Heart left ventricle (tissue), 16 donors: ENCODE results near the gene CDON. TPM values are rescaled to one million over a fixed set of nuclear protein-coding genes. Genes with fewer than 3 reads are reported as not detected.

Source experiments
- ATAC-seq, 4 donors: fragments of 200-7000 bp; cut with Tn5 transposase; one replicate each; pipeline ENCODE4 v1.9.1; 2020 to 2022; ENCODE audit warnings: moderate library complexity in 4 of 4, mild to moderate bottlenecking in 3 of 4, moderate number of reproducible peaks in 1 of 4
- DNase-seq, 5 donors: peaks; one replicate each; pipeline ENCODE4 v3.0.0-alpha.2; 2020
- H3K27ac ChIP-seq, 12 donors: fragments of 200-600 bp; sonication (generic) in 4 of 12; one replicate each; pipeline versions ENCODE4 v1.5.0 to v1.8.0; 2016 to 2022; ENCODE audit warnings: mild to moderate bottlenecking in 2 of 12
- H3K27me3 ChIP-seq, 9 donors: fragments of 200-600 bp; sonication (generic) in 2 of 9; one replicate each; pipeline versions ENCODE4 v1.5.1 to v1.8.0; 2016 to 2022; ENCODE audit warnings: mild to moderate bottlenecking in 3 of 9
- H3K36me3 ChIP-seq, 9 donors: fragments of 200-600 bp; sonication (generic) in 2 of 9; one replicate each; pipeline versions ENCODE4 v1.5.0 to v1.8.0; 2018 to 2022; ENCODE audit warnings: mild to moderate bottlenecking in 2 of 9
- H3K4me1 ChIP-seq, 12 donors: fragments of 200-600 bp; sonication (generic) in 4 of 12; one replicate each; pipeline versions ENCODE4 v1.5.0 to v1.8.0; 2016 to 2022; ENCODE audit warnings: mild to moderate bottlenecking in 3 of 12
- H3K4me3 ChIP-seq, 12 donors: fragments of 200-600 bp; sonication (generic) in 4 of 12; one replicate each; pipeline versions ENCODE4 v1.5.0 to v1.8.0; 2017 to 2022; ENCODE audit warnings: mild to moderate bottlenecking in 9 of 12, moderate library complexity in 4 of 12
- H3K9me3 ChIP-seq, 12 donors: fragments of 200-600 bp; sonication (generic) in 4 of 12; one replicate each; pipeline versions ENCODE4 v1.5.0 to v1.8.0; 2016 to 2022; ENCODE audit warnings: mild to moderate bottlenecking in 1 of 12
- CTCF ChIP-seq, 12 donors: fragments of 200-600 bp; sonication (generic) in 4 of 12; IDR thresholded peaks; one replicate each; pipeline versions ENCODE4 v1.5.0 to v1.8.0; 2018 to 2022; ENCODE audit warnings: antibody characterized with exemption in 12 of 12, mild to moderate bottlenecking in 5 of 12
- POLR2A ChIP-seq, 2 donors: fragments of 450-650 bp; IDR thresholded peaks; one replicate each; pipeline ENCODE4 v1.6.1; 2017; ENCODE audit warnings: antibody characterized with exemption in 2 of 2, mild to moderate bottlenecking in 2 of 2, moderate library complexity in 2 of 2
- WGBS, 4 donors: extraction: QIAGEN DNeasy Blood & Tissue Kit in 2 of 4; methylation state at CpG; one replicate each; pipeline versions ENCODE4 v1.1.5 to v1.1.7; 2013 to 2018; 5-methylcytosine and 5-hydroxymethylcytosine counted together
- intact Hi-C, 10 donors: fragments of 100-400 bp; cut with DNase I; formaldehyde crosslinking; loops; one replicate each; pipeline versions ENCODE4 v1.11.1 to v1.14.2; 2022
- polyA plus RNA-seq, 2 donors: library from polyadenylated mRNA; stranded (reverse); fragments of 200-250 nt; gene quantifications; one replicate each; pipeline ENCODE4 v1.2.3, GENCODE V29; 2013
- total RNA-seq, 9 donors: library from RNA; depleted of rRNA in 2 of 9; stranded (reverse); fragments of >200 nt in 2 of 9; fragmentation: NEBNext Ultra II Directional in 3 of 9; extraction: Animal tissue kit (Norgen Biotek cat#: 25700) in 3 of 9; gene quantifications; one replicate each; pipeline versions ENCODE4 v1.1.0 to v1.2.4, GENCODE V29; 2016 to 2023
- donor health status: ischemic (EF 13 %, LVEDD 7.1; RV severe dilation, severe dysfunction).
- donor health status: healthy with polysubstance abuse.
- donor health status: DM: no; HTN: yes; CAD: no.
- donor health status: DM: no; HTN: no; CAD: no.
- donor health status: ischemic (EF 25% LVEDD 6.9; RV normal size, moderate dysfunction).
- donor health status: ischemic (EF 25% LVEDD 5.7; RV mildly dilated, moderate dysfunction).
- donor health status: healthy.
- donor health status: DM: yes; HTN: yes; CAD: no.
- donor health status: ischemic (EF 35%, LVEDD 5.7; RV mildly dilated, moderate dysfunction).
- donor health status: nonischemic (EF 11% LVEDD 7.7; RV severe dilation, severe dysfunction).
- donor health status: DM: yes; HTN: yes; CAD: no.
- donor health status: PGD.
- donor health status: ischemic (EF 29% LVEDD 5.4; RV normal size, mild dysfunction).
- donor health status: nonischemic (EF 23%, LVEDD 6.1; RV moderate dilation, normal function).

CDON gene
- total and polyA plus RNA-seq, 11 donors, result 1.2 to 51.5 (median 7.3) TPM

GRCh38 chr11:126101930-126102283 is 39.2 kb upstream of the CDON start:
- no peak overlapping the region for H3K4me3 ChIP-seq
- no peaks in the 10 kb centered on the region for H3K9me3 ChIP-seq
- 85 to 98% (median 93%) methylated on average over 5 of the region's 5 CpGs for WGBS, 4 donors
- peaks cover 0 to 14% (median 8%) of the 10 kb centered on the region in 12 donors for H3K4me1 ChIP-seq
- ATAC-seq (no peak), DNase-seq (no peak)
- intact Hi-C loops, result no loop called here
- no peaks in the 10 kb centered on the region for H3K36me3 ChIP-seq
- peak overlapping the region in 1 of 12 donors; percentile 44 for H3K27ac ChIP-seq
- no peaks in the 10 kb centered on the region for H3K27me3 ChIP-seq
- TF ChIP-seq CTCF (IDR thresholded peaks at IDR 0.05) (no peak), POLR2A (IDR thresholded peaks at IDR 0.05) (no peak)

- TF ChIP-seq POLR2A (IDR thresholded peaks at IDR 0.05), result no peak
- no peak for TF ChIP-seq CTCF (IDR thresholded peaks at IDR 0.05)
- DNase-seq (no peak), ATAC-seq (peak in 1 of 4 donors; percentile 43)
- intact Hi-C loops, result no loop called here
- Histone ChIP-seq H3K9me3 (no peaks in the 10 kb centered on the region), H3K27ac (no peak overlapping the region), H3K4me3 (no peak overlapping the region), H3K27me3 (no peaks in the 10 kb centered on the region), H3K36me3 (no peaks in the 10 kb centered on the region), H3K4me1 (peaks cover 0 to 14% (median 8%) of the 10 kb centered on the region in 12 donors)
- WGBS, 4 donors, result 89 to 93% (median 90%) methylated on average over 8 to 11 of the region's 11 CpGs
Measured at GRCh38 chr11:126101251-126101929, 38.7 kb upstream of the CDON start.

GRCh38 chr11:126100716-126101115 is 38.0 kb upstream of the CDON start:
- no peaks in the 10 kb centered on the region for H3K27me3 ChIP-seq
- H3K4me1 ChIP-seq, result peaks cover 0 to 14% (median 8%) of the 10 kb centered on the region in 12 donors
- no peak for ATAC-seq
- H3K9me3 ChIP-seq, result no peaks in the 10 kb centered on the region
- intact Hi-C loops, result no loop called here
- no peak for DNase-seq
- no peaks in the 10 kb centered on the region for H3K36me3 ChIP-seq
- H3K27ac ChIP-seq, result no peak overlapping the region
- WGBS, 4 donors, result 87 to 98% (median 92%) methylated on average over 5 of the region's 5 CpGs
- no peak overlapping the region for H3K4me3 ChIP-seq
- no peak for TF ChIP-seq POLR2A (IDR thresholded peaks at IDR 0.05)
- TF ChIP-seq CTCF (IDR thresholded peaks at IDR 0.05), result no peak

DNA sequence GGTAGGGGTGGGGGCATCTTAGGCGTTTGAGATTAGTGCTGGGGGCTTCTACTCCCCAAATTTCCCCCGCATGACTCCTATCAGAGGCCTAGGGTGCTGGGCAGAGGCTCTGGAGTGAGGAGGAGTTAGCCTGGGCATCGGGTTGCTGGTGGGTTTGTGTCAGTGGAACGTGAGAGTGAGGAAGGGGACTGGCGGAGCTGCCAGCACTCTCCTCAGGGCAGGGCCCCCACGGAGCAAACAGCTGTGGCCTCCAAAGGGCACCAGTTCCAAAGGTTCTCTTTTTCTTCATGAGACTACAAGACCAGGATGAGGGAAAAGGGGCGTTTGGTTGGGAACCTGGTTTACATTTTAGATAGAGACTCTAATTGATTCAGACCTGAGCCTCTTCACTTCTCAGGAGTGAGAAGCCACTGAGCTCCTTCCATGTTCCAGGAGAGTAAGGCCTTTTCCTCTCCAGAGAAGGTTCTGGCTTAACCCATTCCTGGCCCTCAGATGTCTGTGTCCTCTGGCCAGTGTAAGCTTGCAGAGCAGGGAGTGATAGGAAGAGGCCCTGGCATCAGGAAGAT is 35.6 kb upstream of the CDON start:
- no peaks in the 10 kb centered on the region for H3K9me3 ChIP-seq
- H3K4me3 ChIP-seq, result no peak overlapping the region
- intact Hi-C loops, result no loop called here
- WGBS, 4 donors, result 73 to 88% (median 82%) methylated on average over 7 of the region's 7 CpGs
- ATAC-seq (no peak), DNase-seq (no peak)
- H3K27me3 ChIP-seq, result no peaks in the 10 kb centered on the region
- no peak overlapping the region for H3K27ac ChIP-seq
- H3K36me3 ChIP-seq, result no peaks in the 10 kb centered on the region
- TF ChIP-seq CTCF (IDR thresholded peaks at IDR 0.05), result no peak
- no peak for TF ChIP-seq POLR2A (IDR thresholded peaks at IDR 0.05)
- peaks cover 0 to 14% (median 8%) of the 10 kb centered on the region in 12 donors for H3K4me1 ChIP-seq
